ENCODE data around the gene IQCH. TPM values are rescaled to one million over a fixed set of nuclear protein-coding genes. Genes with fewer than 3 reads are reported as not detected.
A peak's percentile ranks its signal among the peaks of the same experiment; 100 is the strongest.

Gene IQCH
- total and polyA plus RNA-seq, 2 of the 4 experiments (the other 2 are of a cell fraction) = 0.60 to 2.5 TPM

GRCh38 chr15:67227431-67227830 is 27.2 kb upstream of the IQCH start:
- WGBS, 2 experiments (ENCODE audit: extremely low coverage in 2 of 2, insufficient read length in 1 of 2) = no CpG with 5 or more reads among the region's 1 CpG
- Histone ChIP-seq H2BK120ac (ENCODE audit: low read depth, low read length) (no peak overlapping the region), H4K8ac (ENCODE audit: low read depth in 2 of 2, low read length in 2 of 2) (no peak overlapping the region), H3K18ac (ENCODE audit: low read depth, low read length) (no peak overlapping the region), H4K20me1 (ENCODE audit: insufficient read depth, low read length) (no peaks in the 10 kb centered on the region), H2AFZ (replicated peaks; ENCODE audit: low read length, poor library complexity) (no peak overlapping the region), H2BK15ac (ENCODE audit: low read depth, low read length) (no peak overlapping the region), H3K4me2 (ENCODE audit: low read depth, low read length) (no peak overlapping the region), H2AK5ac (ENCODE audit: low read depth, low read length) (no peak overlapping the region), H3K4me1 (ENCODE audit: control insufficient read depth, insufficient read depth, low read length) (peaks cover 8% of the 10 kb centered on the region), H4K91ac (ENCODE audit: insufficient read depth, low read depth, low read length) (no peak overlapping the region), H3K27me3 (ENCODE audit: control insufficient read depth, insufficient read depth, low read length) (no peaks in the 10 kb centered on the region), H3K4ac (ENCODE audit: low read depth, low read length) (no peak overlapping the region), H3K4me3 (ENCODE audit: insufficient read depth, low read depth, low read length) (no peak overlapping the region), H3K9ac (ENCODE audit: low read depth, low read length) (no peak overlapping the region), H4K5ac (ENCODE audit: low read depth, low read length) (no peak overlapping the region), H3K14ac (replicated peaks; ENCODE audit: low read depth, low read length) (no peak overlapping the region), H3K9me3 (ENCODE audit: control insufficient read depth, insufficient read depth, low read length) (no peaks in the 10 kb centered on the region), H3K79me1 (ENCODE audit: low read depth in 1 of 2, low read length in 2 of 2) (peaks cover 18 to 41% of the 10 kb centered on the region in 2 experiments), H3K23ac (ENCODE audit: low read depth, low read length) (peak overlapping the region; percentile 31; the same call in 1 of the 2 replicates), H3K27ac (ENCODE audit: insufficient read depth, low read length) (no peak overlapping the region), H2BK20ac (ENCODE audit: low read depth, low read length) (no peak overlapping the region), H3K36me3 (ENCODE audit: control insufficient read depth, insufficient read depth, low read length) (peaks cover 9% of the 10 kb centered on the region), H3K56ac (ENCODE audit: extremely low read depth, insufficient read depth, low read length) (no peak overlapping the region), H2BK5ac (ENCODE audit: low read depth, low read length, poor library complexity, severe bottlenecking) (no peak overlapping the region), H2AK9ac (replicated peaks; ENCODE audit: low read depth, low read length, poor library complexity) (no peak overlapping the region), H3K9me1 (ENCODE audit: insufficient read depth, low read length) (peaks cover 2% of the 10 kb centered on the region; the same call in 1 of the 2 replicates)
- no peak for TF ChIP-seq CTCF (conservative IDR thresholded peaks at IDR 0.05; ENCODE audit: low read depth, low read length)
- no peak for TF ChIP-seq CEBPB (IDR thresholded peaks at IDR 0.05; ENCODE audit: low read depth, low read length)
- TF ChIP-seq MXI1 (IDR thresholded peaks at IDR 0.05; ENCODE audit: borderline replicate concordance, low read depth, low read length) = no peak
- TF ChIP-seq SMC3 (IDR thresholded peaks at IDR 0.05; ENCODE audit: low read depth, low read length) = no peak
- TF ChIP-seq CHD1 (IDR thresholded peaks at IDR 0.05; ENCODE audit: low read depth, low read length) = no peak
- TF ChIP-seq RAD21 (IDR thresholded peaks at IDR 0.05; ENCODE audit: low read length) = no peak
- no peak for TF ChIP-seq RCOR1 (IDR thresholded peaks at IDR 0.05; ENCODE audit: insufficient replicate concordance, low read length)
- TF ChIP-seq ELK1 (IDR thresholded peaks at IDR 0.05; ENCODE audit: borderline replicate concordance, low read depth, low read length) = no peak
- TF ChIP-seq MAZ (IDR thresholded peaks at IDR 0.05; ENCODE audit: borderline replicate concordance, low read depth, low read length) = no peak
- no peak for TF ChIP-seq RFX5 (IDR thresholded peaks at IDR 0.05; ENCODE audit: low read depth, low read length)
- TF ChIP-seq POLR2A (IDR thresholded peaks at IDR 0.05; ENCODE audit: low read depth, low read length) = no peak
- no peak for TF ChIP-seq FOS (IDR thresholded peaks at IDR 0.05; ENCODE audit: low read depth, low read length)
- TF ChIP-seq BHLHE40 (IDR thresholded peaks at IDR 0.05; ENCODE audit: low read depth, low read length) = no peak
- TF ChIP-seq, protein P1, sequence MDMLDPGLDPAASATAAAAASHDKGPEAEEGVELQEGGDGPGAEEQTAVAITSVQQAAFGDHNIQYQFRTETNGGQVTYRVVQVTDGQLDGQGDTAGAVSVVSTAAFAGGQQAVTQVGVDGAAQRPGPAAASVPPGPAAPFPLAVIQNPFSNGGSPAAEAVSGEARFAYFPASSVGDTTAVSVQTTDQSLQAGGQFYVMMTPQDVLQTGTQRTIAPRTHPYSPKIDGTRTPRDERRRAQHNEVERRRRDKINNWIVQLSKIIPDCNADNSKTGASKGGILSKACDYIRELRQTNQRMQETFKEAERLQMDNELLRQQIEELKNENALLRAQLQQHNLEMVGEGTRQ (IDR thresholded peaks at IDR 0.05; ENCODE audit: low read depth, low read length) = no peak
- TF ChIP-seq MAFK (IDR thresholded peaks at IDR 0.05; ENCODE audit: low read depth, low read length) = no peak
- TF ChIP-seq NFE2L2 (IDR thresholded peaks at IDR 0.05; ENCODE audit: low read depth, low read length) = no peak
- POLR2A ChIA-PET (ENCODE audit: unreplicated experiment) = no interaction called here
- DNase-seq (no peak), ATAC-seq (ENCODE audit: low read depth) (no peak)
- dilution Hi-C loops (cut with HindIII; ENCODE audit: low sequenced_read_pairs, unreplicated experiment) (no loop called here), in situ Hi-C loops (cut with MboI; ENCODE audit: low sequenced_read_pairs) (no loop called here), intact Hi-C loops (cut with micrococcal nuclease) (no loop called here)
- BruUV-seq (replicated peaks) = no TSS peak
- CTCF ChIA-PET = interaction anchor here (0.5 kb wide), 1 partner anchor 76 kb away, joined by 3 read pairs; no protein-coding TSS in a partner anchor
